ENCODE data around the gene STXBP5. TPM values are rescaled to one million over a fixed set of nuclear protein-coding genes. Genes with fewer than 3 reads are reported as not detected.
A peak's percentile ranks its signal among the peaks of the same experiment; 100 is the strongest.
"Not testable (repeated sequence)": the region's sequence is repeated elsewhere in the genome, so short reads cannot be mapped to it uniquely, and the experiment has no call there.

Gene STXBP5
- total RNA-seq, 1 donor, result 89.8 TPM

GRCh38 chr6:147246853-147247635, 42.8 kb downstream of the STXBP5 start:
- no peak overlapping the region for H3K4me3 ChIP-seq (ENCODE audit: low read depth, low read length)
- no peak for TF ChIP-seq CTCF (IDR thresholded peaks at IDR 0.05; ENCODE audit: insufficient read depth, low read depth, low read length)
- no peak for DNase-seq (ENCODE audit: low read depth)

GRCh38 chr6:147248859-147249258, 44.6 kb downstream of the STXBP5 start:
- no peak for TF ChIP-seq CTCF (IDR thresholded peaks at IDR 0.05; ENCODE audit: insufficient read depth, low read depth, low read length)

GRCh38 chr6:147251072-147251471, 46.9 kb downstream of the STXBP5 start:
- no peak for TF ChIP-seq CTCF (IDR thresholded peaks at IDR 0.05; ENCODE audit: insufficient read depth, low read depth, low read length)
- H3K4me3 ChIP-seq (ENCODE audit: low read depth, low read length), result no peak overlapping the region
- DNase-seq (ENCODE audit: low read depth), result no peak

More at GRCh38 chr6:147248859-147249258, 44.6 kb downstream of the STXBP5 start:
- no peak for DNase-seq (ENCODE audit: low read depth)
- H3K4me3 ChIP-seq (ENCODE audit: low read depth, low read length), result no peak overlapping the region

DNA sequence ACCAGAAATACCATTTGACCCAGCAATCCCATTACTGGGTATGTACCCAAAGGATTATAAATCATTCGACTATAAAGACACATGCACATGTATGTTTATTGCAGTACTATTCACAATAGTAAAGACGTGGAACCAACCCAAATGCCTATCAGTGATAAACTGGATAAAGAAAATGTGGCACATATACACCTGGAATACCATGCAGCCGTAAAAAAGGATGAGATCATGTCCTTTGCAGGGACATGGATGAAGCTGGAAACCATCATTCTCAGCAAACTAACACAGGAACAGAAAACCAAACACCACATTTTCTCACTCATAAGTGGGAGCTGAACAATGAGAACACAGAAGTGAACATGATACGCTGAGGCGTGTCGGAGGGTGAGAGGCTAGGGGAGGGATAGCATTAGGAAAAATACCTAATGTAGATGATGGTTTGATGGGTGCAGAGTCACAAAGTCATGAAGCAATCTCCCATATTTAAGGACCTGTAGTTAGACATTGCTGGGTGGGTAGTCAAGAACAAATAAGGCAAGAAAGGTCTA, 50.8 kb downstream of the STXBP5 start:
- not testable (repeated sequence) for DNase-seq (ENCODE audit: low read depth)

GRCh38 chr6:147255948-147256674, 51.9 kb downstream of the STXBP5 start:
- no peak for TF ChIP-seq CTCF (IDR thresholded peaks at IDR 0.05; ENCODE audit: insufficient read depth, low read depth, low read length)
- no peak for DNase-seq (ENCODE audit: low read depth)
- no peak overlapping the region for H3K4me3 ChIP-seq (ENCODE audit: low read depth, low read length)

More for the DNA sequence above, 50.8 kb downstream of the STXBP5 start:
- not testable (repeated sequence) for H3K4me3 ChIP-seq (ENCODE audit: low read depth, low read length)

DNA sequence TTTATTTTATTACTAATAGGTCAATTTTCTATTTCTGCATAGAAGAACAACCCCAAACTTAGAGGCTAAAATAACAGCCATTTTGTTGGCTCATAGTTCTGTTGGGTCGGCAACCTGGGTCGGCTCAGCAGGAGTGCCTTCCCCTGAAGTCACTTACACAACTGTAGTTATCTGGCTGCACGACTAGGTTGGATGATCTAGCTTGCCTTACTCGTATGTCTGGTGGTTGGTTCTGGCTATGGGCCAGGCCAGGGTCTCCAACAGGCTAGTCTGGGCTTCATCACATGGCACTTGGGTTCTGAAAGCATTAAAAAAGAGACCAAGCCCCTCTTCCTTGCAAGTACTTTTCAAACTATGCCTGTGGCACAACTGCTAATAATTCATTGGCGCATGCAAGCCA, 53.5 kb downstream of the STXBP5 start:
- TF ChIP-seq CTCF (IDR thresholded peaks at IDR 0.05; ENCODE audit: insufficient read depth, low read depth, low read length), result no peak
- DNase-seq (ENCODE audit: low read depth), result no peak
- H3K4me3 ChIP-seq (ENCODE audit: low read depth, low read length), result no peak overlapping the region

DNA sequence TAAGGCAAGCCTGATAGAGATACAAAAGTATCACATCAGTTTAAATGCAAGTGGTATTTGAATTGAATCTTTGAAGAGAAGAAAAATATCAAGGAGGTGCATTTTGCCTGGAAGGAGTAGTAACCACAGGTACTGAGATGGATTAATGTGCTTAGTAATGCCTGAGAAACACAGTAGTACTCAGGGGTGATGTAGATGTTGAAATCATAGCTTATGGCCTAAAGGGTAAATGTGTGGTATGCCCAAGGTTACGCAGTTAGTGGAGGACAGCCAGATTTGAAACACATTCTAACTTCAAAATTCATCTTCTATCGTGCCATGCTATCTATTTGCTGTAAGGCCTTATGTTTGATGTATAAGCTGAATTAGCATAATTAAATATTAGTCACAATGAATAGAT, 55.9 kb downstream of the STXBP5 start:
- peak; percentile 8 for DNase-seq (ENCODE audit: low read depth)
- TF ChIP-seq CTCF (IDR thresholded peaks at IDR 0.05; ENCODE audit: insufficient read depth, low read depth, low read length), result no peak
- no peak overlapping the region for H3K4me3 ChIP-seq (ENCODE audit: low read depth, low read length)

Data from fibroblast of villous mesenchyme (primary cell).